Heart left ventricle (tissue), 13 donors: ENCODE data around the gene MAGI1.

Experiments used
- POLR2A ChIP-seq, 2 donors: fragments of 450-650 bp; IDR thresholded peaks; one replicate each; pipeline ENCODE4 v1.6.1; 2017; ENCODE audit warnings: antibody characterized with exemption in 2 of 2, mild to moderate bottlenecking in 2 of 2, moderate library complexity in 2 of 2
- TF ChIP-seq, protein P1 (sequence below), 12 donors: fragments of 200-600 bp; sonication (generic) in 4 of 12; IDR thresholded peaks; one replicate each; pipeline versions ENCODE4 v1.5.0 to v1.8.0; 2018 to 2022; ENCODE audit warnings: antibody characterized with exemption in 12 of 12, mild to moderate bottlenecking in 5 of 12
- donor health status: ischemic (EF 13 %, LVEDD 7.1; RV severe dilation, severe dysfunction).
- donor health status: DM: no; HTN: yes; CAD: no.
- donor health status: DM: no; HTN: no; CAD: no.
- donor health status: ischemic (EF 25% LVEDD 6.9; RV normal size, moderate dysfunction).
- donor health status: ischemic (EF 25% LVEDD 5.7; RV mildly dilated, moderate dysfunction).
- donor health status: ischemic (EF 35%, LVEDD 5.7; RV mildly dilated, moderate dysfunction).
- donor health status: nonischemic (EF 11% LVEDD 7.7; RV severe dilation, severe dysfunction).
- donor health status: DM: yes; HTN: yes; CAD: no.
- donor health status: PGD.
- donor health status: ischemic (EF 29% LVEDD 5.4; RV normal size, mild dysfunction).
- donor health status: nonischemic (EF 23%, LVEDD 6.1; RV moderate dilation, normal function).

DNA sequence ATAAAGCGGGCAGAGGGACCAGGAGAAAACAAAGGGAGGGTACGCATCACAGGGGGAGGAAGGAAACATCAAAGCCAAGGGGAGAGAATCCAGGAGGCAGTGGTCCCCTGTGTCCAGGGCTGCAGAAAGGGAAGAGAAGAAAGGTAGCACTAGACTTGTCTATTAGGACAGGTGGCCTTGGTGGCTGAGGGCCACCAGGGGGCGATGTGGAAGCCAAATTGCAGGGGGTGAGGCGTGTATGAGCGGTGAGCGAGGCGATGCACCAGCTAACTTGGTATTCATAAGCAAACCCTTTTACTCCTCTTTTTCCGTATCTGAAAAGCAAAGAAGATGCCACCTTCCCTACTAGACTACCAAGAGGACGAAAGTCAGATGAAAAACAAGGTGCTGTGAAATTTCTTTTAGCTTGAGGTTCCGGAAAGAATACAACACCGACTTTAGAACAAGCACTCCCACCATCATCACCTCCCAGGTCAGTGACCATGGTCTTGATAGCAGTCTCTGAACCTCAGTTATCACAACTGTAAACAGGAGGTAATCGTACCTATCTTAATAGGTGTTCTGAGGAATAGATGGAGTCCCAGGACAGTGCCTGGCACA is 696.5 kb downstream of the MAGI1 start:
- TF ChIP-seq, protein P1, sequence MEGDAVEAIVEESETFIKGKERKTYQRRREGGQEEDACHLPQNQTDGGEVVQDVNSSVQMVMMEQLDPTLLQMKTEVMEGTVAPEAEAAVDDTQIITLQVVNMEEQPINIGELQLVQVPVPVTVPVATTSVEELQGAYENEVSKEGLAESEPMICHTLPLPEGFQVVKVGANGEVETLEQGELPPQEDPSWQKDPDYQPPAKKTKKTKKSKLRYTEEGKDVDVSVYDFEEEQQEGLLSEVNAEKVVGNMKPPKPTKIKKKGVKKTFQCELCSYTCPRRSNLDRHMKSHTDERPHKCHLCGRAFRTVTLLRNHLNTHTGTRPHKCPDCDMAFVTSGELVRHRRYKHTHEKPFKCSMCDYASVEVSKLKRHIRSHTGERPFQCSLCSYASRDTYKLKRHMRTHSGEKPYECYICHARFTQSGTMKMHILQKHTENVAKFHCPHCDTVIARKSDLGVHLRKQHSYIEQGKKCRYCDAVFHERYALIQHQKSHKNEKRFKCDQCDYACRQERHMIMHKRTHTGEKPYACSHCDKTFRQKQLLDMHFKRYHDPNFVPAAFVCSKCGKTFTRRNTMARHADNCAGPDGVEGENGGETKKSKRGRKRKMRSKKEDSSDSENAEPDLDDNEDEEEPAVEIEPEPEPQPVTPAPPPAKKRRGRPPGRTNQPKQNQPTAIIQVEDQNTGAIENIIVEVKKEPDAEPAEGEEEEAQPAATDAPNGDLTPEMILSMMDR (IDR thresholded peaks at IDR 0.05) = peak; percentile 29 to 64 (median 54)
- no peak for TF ChIP-seq POLR2A (IDR thresholded peaks at IDR 0.05)
